ENCODE measurements around the gene ITPRID2.
"Not testable (repeated sequence)": the region's sequence is repeated elsewhere in the genome, so short reads cannot be mapped to it uniquely, and the experiment has no call there.

Gene ITPRID2

DNA sequence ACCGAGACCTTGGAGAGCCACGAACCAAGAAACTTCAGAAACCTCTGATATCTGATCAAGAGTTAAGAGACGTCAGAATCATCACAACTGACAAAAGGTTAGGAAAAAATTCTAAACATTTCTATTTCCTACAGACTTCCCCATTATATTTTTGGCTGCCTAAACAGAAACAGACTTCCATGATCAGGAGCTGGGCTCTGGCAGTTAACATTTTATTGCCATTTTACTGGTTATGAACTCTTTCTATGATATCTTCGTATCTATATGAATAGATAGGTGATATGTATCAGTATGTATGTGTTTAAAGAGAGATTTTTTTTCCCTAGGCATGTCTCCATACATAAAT, 63.0 kb downstream of the ITPRID2 start:
- H3K4me3 ChIP-seq (replicated peaks; ENCODE audit: low read depth, low read length) = no peak overlapping the region
- TF ChIP-seq, protein P1, sequence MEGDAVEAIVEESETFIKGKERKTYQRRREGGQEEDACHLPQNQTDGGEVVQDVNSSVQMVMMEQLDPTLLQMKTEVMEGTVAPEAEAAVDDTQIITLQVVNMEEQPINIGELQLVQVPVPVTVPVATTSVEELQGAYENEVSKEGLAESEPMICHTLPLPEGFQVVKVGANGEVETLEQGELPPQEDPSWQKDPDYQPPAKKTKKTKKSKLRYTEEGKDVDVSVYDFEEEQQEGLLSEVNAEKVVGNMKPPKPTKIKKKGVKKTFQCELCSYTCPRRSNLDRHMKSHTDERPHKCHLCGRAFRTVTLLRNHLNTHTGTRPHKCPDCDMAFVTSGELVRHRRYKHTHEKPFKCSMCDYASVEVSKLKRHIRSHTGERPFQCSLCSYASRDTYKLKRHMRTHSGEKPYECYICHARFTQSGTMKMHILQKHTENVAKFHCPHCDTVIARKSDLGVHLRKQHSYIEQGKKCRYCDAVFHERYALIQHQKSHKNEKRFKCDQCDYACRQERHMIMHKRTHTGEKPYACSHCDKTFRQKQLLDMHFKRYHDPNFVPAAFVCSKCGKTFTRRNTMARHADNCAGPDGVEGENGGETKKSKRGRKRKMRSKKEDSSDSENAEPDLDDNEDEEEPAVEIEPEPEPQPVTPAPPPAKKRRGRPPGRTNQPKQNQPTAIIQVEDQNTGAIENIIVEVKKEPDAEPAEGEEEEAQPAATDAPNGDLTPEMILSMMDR (IDR thresholded peaks at IDR 0.05; ENCODE audit: low read depth, low read length, missing control alignments) = no peak
- no peak for DNase-seq (ENCODE audit: extremely low read depth, low read depth)

DNA sequence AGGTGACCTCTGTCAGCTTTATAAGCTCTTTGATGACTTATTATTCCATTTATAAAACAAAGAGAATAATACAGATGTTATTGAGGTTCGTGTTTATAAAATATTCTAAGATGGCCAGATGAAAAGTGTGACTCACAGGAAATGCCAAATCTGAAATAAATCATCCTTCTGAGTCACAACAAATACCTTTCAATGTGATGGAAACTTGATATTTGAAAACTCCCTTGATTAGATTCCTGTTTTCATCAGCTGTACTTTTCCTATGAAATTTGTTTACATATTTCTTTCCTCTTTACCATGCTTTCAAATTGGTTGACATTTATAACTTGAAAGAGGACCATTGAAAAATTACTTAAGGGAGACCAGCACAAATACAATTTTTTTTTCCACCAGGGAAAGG, 63.5 kb downstream of the ITPRID2 start:
- H3K4me3 ChIP-seq (replicated peaks; ENCODE audit: low read depth, low read length) = no peak overlapping the region
- DNase-seq (ENCODE audit: extremely low read depth, low read depth) = peak; percentile 81
- TF ChIP-seq, protein P1 (IDR thresholded peaks at IDR 0.05; ENCODE audit: low read depth, low read length, missing control alignments) = no peak

- not testable (repeated sequence) for DNase-seq (ENCODE audit: extremely low read depth, low read depth); H3K4me3 ChIP-seq (replicated peaks; ENCODE audit: low read depth, low read length)
Measured at GRCh38 chr2:181955866-181956265, 64.3 kb downstream of the ITPRID2 start.

GRCh38 chr2:181957668-181958067, 66.1 kb downstream of the ITPRID2 start:
- no peak for DNase-seq (ENCODE audit: extremely low read depth, low read depth)
- no peak overlapping the region for H3K4me3 ChIP-seq (replicated peaks; ENCODE audit: low read depth, low read length)
- TF ChIP-seq, protein P1 (IDR thresholded peaks at IDR 0.05; ENCODE audit: low read depth, low read length, missing control alignments) = no peak

- peak; percentile 24 for DNase-seq (ENCODE audit: extremely low read depth, low read depth)
- TF ChIP-seq, protein P1 (IDR thresholded peaks at IDR 0.05; ENCODE audit: low read depth, low read length, missing control alignments) = no peak
- no peak overlapping the region for H3K4me3 ChIP-seq (replicated peaks; ENCODE audit: low read depth, low read length)
Measured at GRCh38 chr2:181958726-181959125, 67.2 kb downstream of the ITPRID2 start.

GRCh38 chr2:181959508-181959907, 68.0 kb downstream of the ITPRID2 start:
- TF ChIP-seq, protein P1 (IDR thresholded peaks at IDR 0.05; ENCODE audit: low read depth, low read length, missing control alignments) = no peak
- no peak overlapping the region for H3K4me3 ChIP-seq (replicated peaks; ENCODE audit: low read depth, low read length)
- no peak for DNase-seq (ENCODE audit: extremely low read depth, low read depth)

GRCh38 chr2:181961167-181961566, 69.6 kb downstream of the ITPRID2 start:
- H3K4me3 ChIP-seq (replicated peaks; ENCODE audit: low read depth, low read length); DNase-seq (ENCODE audit: extremely low read depth, low read depth): not testable (repeated sequence)

DNA sequence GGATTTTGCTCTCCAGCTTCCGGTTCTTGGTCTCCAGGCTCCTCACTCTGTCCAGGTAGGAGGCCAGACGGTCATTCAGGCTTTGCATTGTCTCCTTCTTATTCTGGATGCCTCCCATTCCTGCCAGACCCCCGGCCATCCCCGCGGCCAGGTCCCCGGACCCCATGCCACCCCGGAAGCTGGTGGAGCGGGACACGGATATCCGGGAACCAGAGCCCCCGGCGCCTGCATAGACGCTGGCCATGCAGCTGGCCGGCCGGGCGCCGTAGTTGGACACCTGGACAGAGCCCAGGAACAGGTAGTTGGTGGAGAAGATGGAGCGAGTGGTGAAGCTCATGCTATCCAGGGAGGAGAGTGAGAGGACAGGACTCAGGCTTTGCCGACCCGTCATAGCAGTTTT, 70.6 kb downstream of the ITPRID2 start:
- DNase-seq (ENCODE audit: extremely low read depth, low read depth) = no peak
- TF ChIP-seq, protein P1 (IDR thresholded peaks at IDR 0.05; ENCODE audit: low read depth, low read length, missing control alignments) = no peak
- H3K4me3 ChIP-seq (replicated peaks; ENCODE audit: low read depth, low read length) = no peak overlapping the region
